SK-N-MC (cell line): Measurements from ENCODE around the gene C1RL.

Experiments used
- DNase-seq: peaks from one replicate; pipeline ENCODE4 v3.0.0-alpha.2; 2011; ENCODE audit warnings: low read depth, low spot score
- H3K27ac ChIP-seq: fragments of 200-600 bp; sonication (generic); 2 replicates; pipeline ENCODE4 v1.5.1; 2016; ENCODE audit warnings: mixed run types
- H3K36me3 ChIP-seq: fragments of 200-600 bp; sonication (generic); 2 replicates; pipeline ENCODE4 v1.6.1; 2017; ENCODE audit warnings: antibody characterized with exemption, low read length, mixed read lengths; ENCODE audit not compliant: insufficient read depth
- H3K4me3 ChIP-seq: fragments of 200-600 bp; sonication (generic); 2 replicates; pipeline ENCODE4 v1.5.1; 2016
- H3K9ac ChIP-seq: fragments of 200-600 bp; sonication (generic); 2 replicates; pipeline ENCODE4 v1.8.0; 2017; ENCODE audit warnings: mixed run types, mixed read lengths; ENCODE audit not compliant: insufficient read length
- H3K9me3 ChIP-seq: fragments of 200-600 bp; sonication (generic); 2 replicates; pipeline ENCODE4 v1.6.1; 2017; ENCODE audit warnings: low read depth, mild to moderate bottlenecking, antibody characterized with exemption, low read length, moderate library complexity, mixed read lengths
- EZH2 ChIP-seq: fragments of 200-600 bp; sonication (generic); IDR thresholded peaks from one replicate; pipeline ENCODE4 v1.6.1; 2017; ENCODE audit warnings: antibody characterized with exemption
- FOXP2 ChIP-seq: optimal IDR thresholded peaks from 2 replicates; pipeline ENCODE3; 2011; ENCODE audit warnings: mild to moderate bottlenecking, moderate library complexity; ENCODE audit not compliant: insufficient read depth; ENCODE audit errors: extremely low read length, control extremely low read depth
- POLR2AphosphoS5 ChIP-seq: IDR thresholded peaks from 2 replicates; pipeline ENCODE4 v1.6.1; 2012; ENCODE audit warnings: mild to moderate bottlenecking, low read depth, low read length, borderline replicate concordance

C1RL gene

GRCh38 chr12:7072554-7072953 lies 36.5 kb downstream of the C1RL start:
- no peak for DNase-seq
- no peak overlapping the region for H3K9ac ChIP-seq
- no peaks in the 10 kb centered on the region for H3K36me3 ChIP-seq
- no peak for TF ChIP-seq FOXP2
- no peak for TF ChIP-seq POLR2AphosphoS5
- TF ChIP-seq EZH2 = no peak
- no peak overlapping the region for H3K4me3 ChIP-seq
- no peaks in the 10 kb centered on the region for H3K9me3 ChIP-seq
- no peak overlapping the region for H3K27ac ChIP-seq

GRCh38 chr12:7072035-7072434 lies 37.0 kb downstream of the C1RL start:
- Histone ChIP-seq H3K27ac (no peak overlapping the region), H3K36me3 (no peaks in the 10 kb centered on the region), H3K9me3 (no peaks in the 10 kb centered on the region), H3K9ac (no peak overlapping the region), H3K4me3 (no peak overlapping the region)
- TF ChIP-seq FOXP2 (no peak), POLR2AphosphoS5 (no peak), EZH2 (no peak)
- no peak for DNase-seq

DNA sequence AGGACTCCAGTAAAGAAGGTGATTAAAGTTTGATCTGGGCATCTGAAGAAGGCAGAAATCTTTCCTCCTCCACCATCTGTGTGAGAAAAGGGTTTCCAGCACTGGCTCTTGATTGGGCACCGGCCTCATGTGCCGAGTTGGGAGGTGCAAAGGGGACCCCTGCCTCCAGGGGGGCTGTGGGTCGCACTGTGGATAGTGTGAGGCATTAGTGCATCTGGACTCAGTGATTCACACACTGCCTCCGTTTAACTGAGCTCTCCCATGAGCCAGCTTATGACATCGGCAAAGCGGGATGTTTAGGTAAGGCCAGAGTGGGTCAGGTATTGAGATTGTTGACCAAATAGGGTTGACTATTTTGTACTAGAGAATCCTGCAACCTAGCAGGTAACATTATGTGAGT lies 39.6 kb downstream of the C1RL start:
- Histone ChIP-seq H3K4me3 (no peak overlapping the region), H3K36me3 (no peaks in the 10 kb centered on the region), H3K27ac (no peak overlapping the region), H3K9me3 (no peaks in the 10 kb centered on the region), H3K9ac (no peak overlapping the region)
- TF ChIP-seq FOXP2 (no peak), EZH2 (no peak), POLR2AphosphoS5 (no peak)
- DNase-seq = no peak

GRCh38 chr12:7068994-7069346 lies 40.0 kb downstream of the C1RL start:
- Histone ChIP-seq H3K27ac (no peak overlapping the region), H3K36me3 (no peaks in the 10 kb centered on the region), H3K9ac (no peak overlapping the region), H3K9me3 (no peaks in the 10 kb centered on the region), H3K4me3 (no peak overlapping the region)
- TF ChIP-seq EZH2 (no peak), FOXP2 (no peak), POLR2AphosphoS5 (no peak)
- DNase-seq = no peak

GRCh38 chr12:7068240-7068993 lies 40.6 kb downstream of the C1RL start:
- TF ChIP-seq FOXP2 (no peak), POLR2AphosphoS5 (no peak), EZH2 (no peak)
- no peak overlapping the region for H3K27ac ChIP-seq
- H3K36me3 ChIP-seq = no peaks in the 10 kb centered on the region
- H3K4me3 ChIP-seq = no peak overlapping the region
- H3K9me3 ChIP-seq = no peaks in the 10 kb centered on the region
- no peak overlapping the region for H3K9ac ChIP-seq
- no peak for DNase-seq

DNA sequence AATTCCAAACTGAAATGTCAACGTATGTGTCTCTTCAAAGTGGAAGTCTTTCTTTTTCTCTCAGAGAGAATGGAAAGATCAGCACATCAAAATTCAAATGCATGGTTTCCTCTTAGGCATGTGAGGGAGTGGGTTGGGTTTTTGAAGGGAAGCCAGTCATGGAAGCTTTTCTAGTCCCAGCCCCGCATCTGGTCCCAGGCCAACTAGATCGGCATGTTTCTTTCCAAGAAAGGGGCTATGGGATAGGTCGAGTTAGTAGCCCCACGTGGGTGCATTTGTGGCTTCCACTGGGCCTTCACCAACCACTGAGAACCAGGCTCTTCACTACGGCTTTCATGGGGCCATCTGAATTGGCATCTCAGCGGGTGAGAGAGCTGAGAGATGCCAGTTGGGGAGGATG lies 41.9 kb downstream of the C1RL start:
- Histone ChIP-seq H3K36me3 (no peaks in the 10 kb centered on the region), H3K9ac (no peak overlapping the region), H3K4me3 (no peak overlapping the region), H3K27ac (no peak overlapping the region), H3K9me3 (no peaks in the 10 kb centered on the region)
- DNase-seq = no peak
- TF ChIP-seq EZH2 = no peak

GRCh38 chr12:7066596-7066995 lies 42.4 kb downstream of the C1RL start:
- TF ChIP-seq FOXP2 = no peak
- no peak for TF ChIP-seq EZH2
- no peak for TF ChIP-seq POLR2AphosphoS5
- no peak for DNase-seq
- H3K36me3 ChIP-seq = no peaks in the 10 kb centered on the region

GRCh38 chr12:7065073-7065623 lies 43.9 kb downstream of the C1RL start:
- H3K27ac ChIP-seq = no peak overlapping the region
- no peak for DNase-seq
- no peak for TF ChIP-seq FOXP2
- TF ChIP-seq EZH2 = no peak
- no peak for TF ChIP-seq POLR2AphosphoS5
- H3K4me3 ChIP-seq = no peak overlapping the region
- H3K9ac ChIP-seq = no peak overlapping the region
- H3K36me3 ChIP-seq = no peaks in the 10 kb centered on the region
- no peaks in the 10 kb centered on the region for H3K9me3 ChIP-seq

More at GRCh38 chr12:7066596-7066995, 42.4 kb downstream of the C1RL start:
- H3K9ac ChIP-seq = no peak overlapping the region
- no peak overlapping the region for H3K27ac ChIP-seq
- no peaks in the 10 kb centered on the region for H3K9me3 ChIP-seq
- H3K4me3 ChIP-seq = no peak overlapping the region

GRCh38 chr12:7064516-7064915 lies 44.5 kb downstream of the C1RL start:
- no peaks in the 10 kb centered on the region for H3K9me3 ChIP-seq
- DNase-seq = no peak
- TF ChIP-seq EZH2 (no peak), POLR2AphosphoS5 (no peak), FOXP2 (no peak)
- H3K36me3 ChIP-seq = no peaks in the 10 kb centered on the region
- H3K9ac ChIP-seq = no peak overlapping the region
- H3K27ac ChIP-seq = no peak overlapping the region
- no peak overlapping the region for H3K4me3 ChIP-seq
